Measurements from ENCODE around the gene STEEP1. TPM values are rescaled to one million over a fixed set of nuclear protein-coding genes. Genes with fewer than 3 reads are reported as not detected.

STEEP1 gene
- 16.8 TPM for polyA plus RNA-seq (2013, experiment 1 of 2; ENCODE audit: insufficient read length)
- 11.9 TPM for polyA plus RNA-seq (2013, experiment 2 of 2; ENCODE audit: insufficient read length)

- DNase-seq, result peak; percentile 94
These were observed at the start of gene STEEP1 for GRCh38 chrX:119565107-119565663. STEEP1 (minus strand) TSS chrX:119565409; CDS start chrX:119565355, 54 bp downstream.

DNA sequence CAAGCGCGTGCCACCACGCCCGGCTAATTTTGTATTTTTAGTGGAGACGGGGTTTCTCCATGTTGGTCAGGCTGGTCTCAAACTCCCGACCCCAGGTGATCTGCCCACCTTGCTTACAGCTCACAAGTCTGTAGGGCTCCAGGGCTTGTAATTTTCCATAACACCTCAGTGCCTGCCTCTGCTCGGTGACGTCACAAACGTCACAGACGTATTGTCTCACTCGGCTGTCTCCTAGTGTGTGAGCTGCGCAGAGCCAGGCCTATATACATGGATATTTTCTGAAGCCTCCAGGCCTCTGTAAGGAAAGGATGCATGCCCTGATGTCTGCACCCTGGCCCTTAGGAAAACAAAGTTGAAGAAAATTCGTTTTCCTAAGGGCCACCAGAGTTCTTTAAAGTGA is 49.6 kb upstream of the STEEP1 start:
- DNase-seq, result no peak

DNA sequence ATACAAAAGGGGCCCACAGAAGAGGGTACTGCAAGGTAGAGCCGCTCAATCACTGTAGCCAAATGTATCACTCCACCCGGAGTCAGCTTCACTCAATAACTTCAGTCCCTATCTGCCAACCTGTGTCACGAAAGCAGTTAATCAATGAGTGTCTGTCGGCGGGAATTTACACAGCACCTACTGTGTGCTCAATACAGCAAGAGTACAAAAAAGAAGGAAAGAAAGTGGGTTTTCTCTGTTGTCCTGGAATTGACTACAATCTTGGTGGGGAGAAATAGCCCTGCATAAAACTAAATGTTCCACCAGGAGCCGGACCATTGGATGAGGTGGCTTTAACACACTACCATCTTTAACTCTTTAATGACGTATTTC is 41.8 kb upstream of the STEEP1 start:
- DNase-seq, result no peak

DNA sequence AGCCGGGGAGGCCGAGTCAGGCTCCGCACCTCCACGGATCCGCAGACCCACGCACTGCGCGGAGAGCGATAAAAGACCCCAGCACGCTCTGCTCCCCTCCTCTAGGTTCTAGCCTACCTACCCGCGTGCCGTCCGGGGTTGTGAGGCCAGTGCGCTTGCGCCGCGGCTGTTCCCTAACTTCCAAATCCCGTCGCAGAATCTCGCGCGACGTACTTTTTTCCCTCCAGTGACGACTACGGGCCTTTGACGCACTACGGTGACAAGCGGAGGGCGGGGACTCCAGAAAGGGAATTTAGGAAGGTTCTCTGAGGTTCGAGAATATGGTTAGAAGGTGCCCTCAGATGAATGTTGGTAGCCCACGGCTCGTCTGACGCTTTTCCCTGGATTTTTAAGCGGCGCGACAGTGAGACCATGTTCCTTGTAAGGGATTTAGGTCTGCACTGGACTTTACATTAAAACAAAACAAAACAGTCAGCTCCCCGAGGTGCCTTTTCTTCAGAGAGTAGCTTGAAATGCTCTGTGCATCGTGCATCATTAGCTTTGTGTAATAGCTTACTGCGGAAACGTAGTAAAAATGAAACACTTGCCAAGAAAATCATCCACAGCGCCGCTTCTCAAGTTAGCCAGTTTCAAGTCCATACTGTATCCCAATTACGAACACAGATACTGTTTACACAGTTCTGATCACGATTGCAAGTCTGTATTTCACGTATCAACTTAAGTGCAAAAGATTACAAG is 41.2 kb upstream of the STEEP1 start, which contains the start of gene NKRF:
TSS of gene NKRF (minus strand) at position 145 of the 738 bp plus-strand sequence.
- peak; percentile 89 for DNase-seq

DNA sequence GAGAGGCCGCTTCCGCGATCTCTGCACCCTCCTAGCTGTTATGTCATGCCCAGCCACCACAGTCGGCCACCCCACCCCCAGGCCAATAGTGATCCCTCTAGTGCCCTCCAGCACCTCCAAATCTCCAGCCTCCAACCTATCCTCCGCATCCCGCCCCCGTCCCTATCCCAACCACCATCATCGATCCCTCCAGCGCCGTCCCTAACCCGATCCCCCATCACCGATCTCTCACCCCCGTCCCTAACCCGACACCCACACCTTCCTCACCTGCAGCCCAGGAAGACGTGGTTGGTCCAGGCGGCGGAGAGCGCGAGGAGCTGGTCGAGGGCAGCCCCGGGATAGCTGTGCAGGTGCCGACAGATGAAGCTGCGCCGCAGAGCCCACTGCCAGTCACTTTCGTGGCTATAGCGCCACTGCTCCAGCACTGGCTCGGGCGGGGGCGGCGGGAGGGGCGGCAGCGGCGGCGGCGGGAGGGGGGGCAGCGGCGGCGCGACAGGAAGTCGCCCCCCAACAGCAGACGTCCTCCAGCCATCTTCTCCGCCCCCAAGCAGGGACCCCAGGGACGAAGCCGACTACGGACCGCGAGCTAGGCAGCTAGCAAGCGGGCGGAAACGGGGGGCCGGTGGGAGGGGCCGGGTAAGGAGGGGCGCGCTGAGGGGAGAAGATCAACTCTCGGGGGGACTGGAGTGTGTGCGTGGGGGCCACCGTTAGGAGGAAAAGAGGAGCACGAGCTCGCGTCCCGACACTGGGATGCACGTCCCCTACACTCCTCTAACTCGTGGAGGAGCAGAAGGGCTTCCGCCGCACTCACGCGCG is 40.5 kb upstream of the STEEP1 start:
- peak; percentile 2 for DNase-seq

DNA sequence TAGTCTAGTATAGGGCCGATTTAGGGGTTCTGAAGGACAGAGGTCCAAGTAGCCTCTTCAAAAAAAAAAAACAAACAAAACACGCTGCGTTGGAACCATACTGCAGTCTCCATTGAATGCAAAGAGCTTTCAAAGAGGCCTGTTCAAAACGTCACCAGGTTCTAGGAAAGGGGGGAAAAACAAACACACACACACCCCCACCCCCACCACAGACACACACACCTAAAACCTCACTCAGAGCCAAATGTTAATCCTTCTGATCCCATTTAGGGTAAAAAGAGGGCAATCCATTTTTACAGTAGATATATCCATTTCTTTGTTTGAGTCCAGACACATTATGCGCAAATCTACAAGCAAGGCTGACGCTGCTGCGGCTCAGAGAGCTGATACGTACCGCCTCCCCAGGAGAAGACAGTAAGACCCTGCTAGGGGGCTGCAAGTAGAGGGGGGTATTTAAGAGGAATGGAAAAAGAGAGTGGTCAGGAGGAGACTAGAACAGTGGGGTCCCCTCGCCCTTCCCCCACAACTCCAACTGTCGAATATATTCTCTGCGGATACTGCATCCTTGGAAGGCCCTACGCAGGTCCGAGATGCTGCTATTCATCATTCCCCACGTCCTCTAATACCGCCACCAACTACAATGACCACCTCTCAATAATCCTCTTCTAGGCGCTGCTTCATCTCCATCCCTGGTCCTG is 39.7 kb upstream of the STEEP1 start:
- no peak for DNase-seq

DNA sequence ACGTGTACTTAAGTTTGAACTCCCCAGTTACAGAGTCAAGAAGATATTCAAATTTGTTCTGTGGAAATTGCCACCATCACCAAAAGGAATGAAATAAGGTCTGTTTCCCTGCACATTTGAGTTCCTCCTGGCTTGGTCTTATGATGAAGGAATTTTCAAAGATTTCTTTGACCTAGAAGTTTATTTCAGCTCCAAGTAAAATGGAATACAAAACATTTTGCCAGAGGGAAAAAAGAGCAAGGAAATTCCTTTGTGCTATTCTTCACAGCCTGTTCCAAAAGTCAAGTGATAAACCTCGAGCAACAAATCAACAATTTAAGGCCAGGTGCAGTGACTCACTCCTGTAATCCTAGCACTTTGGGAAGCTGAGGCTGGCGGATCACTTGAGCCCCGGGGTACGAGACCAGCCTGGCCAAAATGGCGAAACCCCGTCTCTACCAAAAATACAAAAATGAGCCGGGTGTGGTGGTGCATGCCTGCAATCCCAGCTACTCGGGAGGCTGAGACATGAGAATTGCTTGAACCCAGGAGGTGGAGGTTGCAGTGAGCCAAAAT is 37.6 kb upstream of the STEEP1 start:
- DNase-seq, result no peak

- DNase-seq, result no peak
These were observed 24.6 kb upstream of the STEEP1 start for GRCh38 chrX:119589810-119590209.

DNA sequence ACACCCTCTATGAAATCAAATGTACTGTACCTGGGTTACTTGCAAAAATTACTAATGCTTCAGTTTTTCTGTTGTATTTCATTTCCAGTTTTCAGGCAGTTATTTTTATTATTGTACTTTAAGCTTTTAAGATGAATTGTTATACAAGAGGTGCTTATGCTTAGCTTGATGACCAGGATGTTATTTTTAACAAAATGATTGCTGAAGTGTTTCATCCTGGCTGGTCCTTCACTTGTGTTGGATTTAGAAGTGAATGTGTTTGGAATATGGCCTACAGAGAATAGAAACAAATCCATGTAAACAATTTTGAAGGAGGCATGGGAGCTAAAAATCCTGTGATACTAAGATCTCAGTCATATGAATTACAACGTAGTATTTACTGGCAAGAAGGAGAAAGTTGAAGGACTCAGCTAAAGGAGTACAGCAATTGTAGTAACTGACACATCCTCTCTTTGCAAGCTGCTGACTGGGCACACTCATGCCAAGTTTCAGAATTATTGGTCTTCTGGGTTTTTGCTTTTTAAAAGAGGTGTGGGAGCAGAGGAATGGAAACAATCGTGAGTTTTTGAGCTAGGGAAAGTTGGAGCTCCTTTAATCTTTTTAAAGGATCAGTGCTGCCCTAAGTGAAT is 18.3 kb upstream of the STEEP1 start:
- DNase-seq, result no peak

- no peak for DNase-seq
These were observed 14.2 kb upstream of the STEEP1 start for GRCh38 chrX:119579414-119579813.

- peak; percentile 90 for DNase-seq
These were observed 9.4 kb upstream of the STEEP1 start, which contains the start of gene UBE2A for GRCh38 chrX:119574394-119575266. UBE2A (plus strand) TSS chrX:119574563; CDS start chrX:119574712, 149 bp downstream.

DNA sequence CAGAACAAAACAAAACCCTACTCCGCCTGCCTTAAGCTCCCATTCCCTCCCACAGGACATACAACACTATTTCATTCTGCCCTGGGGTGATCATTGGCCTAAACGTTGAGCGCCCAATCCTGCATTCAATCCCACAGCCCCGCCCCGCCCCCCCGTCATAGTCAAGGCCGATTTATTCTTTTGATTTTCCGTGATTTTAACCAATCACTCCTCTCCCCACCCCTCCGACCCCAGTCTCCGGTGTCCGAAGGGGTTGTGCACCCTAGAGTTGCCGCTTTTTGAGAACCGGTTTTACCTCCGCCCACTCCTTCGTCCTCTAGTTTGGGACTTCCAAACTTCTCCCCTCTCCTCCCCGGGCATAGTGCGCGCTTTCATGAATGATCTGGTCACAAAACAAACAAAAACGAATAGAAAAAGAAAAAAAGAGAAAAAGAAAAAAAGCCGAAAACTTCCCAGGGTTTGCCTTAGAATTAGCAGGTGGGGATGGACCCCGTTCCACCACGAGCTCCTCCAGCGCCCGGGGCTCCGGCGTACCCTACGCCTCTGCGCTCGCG is 8.7 kb upstream of the STEEP1 start:
- DNase-seq, result peak; percentile 24

GRCh38 chrX:119573222-119573621 is 8.0 kb upstream of the STEEP1 start:
- no peak for DNase-seq

DNA sequence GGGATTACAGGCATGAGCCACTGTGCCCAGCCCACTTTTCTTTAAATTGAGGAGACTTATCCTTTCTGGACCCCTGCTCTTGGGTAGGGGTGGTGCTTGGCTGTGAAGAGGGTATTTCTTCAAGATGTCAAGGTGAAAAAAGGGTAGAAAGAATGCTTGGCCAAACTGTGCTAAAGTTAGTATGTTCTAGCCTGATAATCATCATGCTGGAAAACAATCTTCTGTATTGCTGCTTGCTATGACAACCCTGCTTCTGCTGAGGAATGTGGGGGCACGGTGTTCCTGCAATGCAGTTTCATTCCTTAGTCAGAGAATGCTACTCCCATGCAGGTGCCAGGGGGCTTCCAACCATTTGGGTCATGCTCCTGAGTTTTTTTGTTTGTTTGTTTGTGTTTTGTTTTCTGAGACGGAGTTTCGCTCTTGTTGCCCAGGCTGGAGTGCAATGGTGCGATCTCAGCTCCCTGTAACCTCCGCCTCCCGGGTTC is 5.2 kb upstream of the STEEP1 start:
- DNase-seq, result no peak

DNA sequence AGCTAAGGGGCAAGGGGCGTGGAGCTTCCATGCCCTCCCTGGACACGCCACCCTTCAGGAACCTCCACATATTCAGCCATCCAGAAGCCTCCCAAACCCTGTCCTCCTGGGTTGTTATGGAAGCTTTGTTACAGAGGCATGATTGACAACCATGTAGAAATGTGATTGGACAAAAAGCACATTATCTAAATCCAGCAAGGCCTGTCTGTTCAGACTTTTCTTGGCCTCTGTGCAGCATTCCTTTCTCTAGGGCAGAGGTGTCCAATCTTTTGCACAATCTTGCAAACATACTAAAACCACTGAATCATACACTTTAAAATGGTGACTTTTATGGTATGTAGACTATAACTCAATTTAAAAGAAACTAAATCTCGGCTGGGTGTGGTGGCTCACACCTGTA is 12.7 kb downstream of the STEEP1 start:
- no peak for DNase-seq

DNA sequence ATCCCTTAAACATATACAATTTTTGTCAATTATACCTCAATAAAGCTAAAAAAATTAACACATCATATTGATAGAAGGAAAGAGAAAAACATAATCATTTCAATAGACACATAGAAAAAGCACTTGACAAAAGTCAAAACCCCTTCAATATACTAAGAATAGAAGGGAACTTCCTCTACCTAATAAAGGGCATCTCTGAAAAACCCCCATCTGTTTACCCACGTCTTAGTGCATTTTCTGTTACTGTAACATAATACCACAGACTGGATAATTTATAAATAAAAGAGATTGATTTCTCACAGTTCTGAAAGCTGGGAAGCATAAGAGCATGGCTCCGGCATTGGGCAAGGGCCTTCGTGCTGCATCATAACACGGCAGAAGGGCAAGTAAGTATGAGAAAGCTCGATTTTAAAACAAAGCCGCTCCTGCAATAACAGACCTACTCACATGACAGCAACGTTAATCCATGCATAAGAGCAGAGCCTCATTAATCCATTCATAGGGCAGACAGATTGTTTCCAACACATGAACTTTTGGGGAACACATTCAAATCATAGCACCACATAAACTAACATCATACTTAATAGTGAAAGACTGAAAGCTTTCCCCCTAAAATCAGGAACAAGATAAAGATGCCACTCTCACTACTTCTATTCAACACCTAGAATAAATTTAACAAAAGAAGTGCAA is 15.7 kb downstream of the STEEP1 start:
- DNase-seq, result no peak

- DNase-seq, result peak; percentile 83
These were observed 24.0 kb downstream of the STEEP1 start for GRCh38 chrX:119541188-119541587.

DNA sequence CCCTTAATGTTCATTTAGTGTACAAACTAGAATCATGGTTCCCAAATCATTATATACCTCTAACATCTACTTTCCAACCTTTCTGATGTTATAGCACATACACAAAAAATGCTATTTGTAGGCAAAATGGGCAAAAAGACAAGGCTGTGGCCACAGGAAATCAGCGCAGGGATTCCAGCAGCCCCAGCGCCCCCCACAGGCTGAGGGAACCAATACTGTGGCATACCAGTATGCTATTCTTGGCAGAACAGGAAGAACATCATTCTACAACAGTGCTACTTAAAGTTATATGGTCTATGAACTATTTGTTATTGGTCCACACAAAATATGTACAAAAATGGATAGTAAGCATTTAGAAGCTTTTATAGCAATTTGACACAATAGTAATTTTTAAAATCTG is 25.3 kb downstream of the STEEP1 start:
- no peak for DNase-seq

- no peak for DNase-seq
These were observed 27.7 kb downstream of the STEEP1 start for GRCh38 chrX:119537487-119537886.
